Stimulated activated CD4-positive, alpha-beta T cell treated with anti-CD3 and anti-CD28 coated beads, Interleukin-1b, Interleukin-23, amount 100 ng/mL, for 1 hour (primary cell): ENCODE measurements around the gene TNPO3.
"Not testable (repeated sequence)": the region's sequence is repeated elsewhere in the genome, so short reads cannot be mapped to it uniquely, and the experiment has no call there.

Experiments used
- DNase-seq, 2 donors: peaks; one replicate each; pipeline ENCODE4 v3.0.0-alpha.2; 2020; ENCODE audit warnings: low read depth in 2 of 2

Gene TNPO3

DNA sequence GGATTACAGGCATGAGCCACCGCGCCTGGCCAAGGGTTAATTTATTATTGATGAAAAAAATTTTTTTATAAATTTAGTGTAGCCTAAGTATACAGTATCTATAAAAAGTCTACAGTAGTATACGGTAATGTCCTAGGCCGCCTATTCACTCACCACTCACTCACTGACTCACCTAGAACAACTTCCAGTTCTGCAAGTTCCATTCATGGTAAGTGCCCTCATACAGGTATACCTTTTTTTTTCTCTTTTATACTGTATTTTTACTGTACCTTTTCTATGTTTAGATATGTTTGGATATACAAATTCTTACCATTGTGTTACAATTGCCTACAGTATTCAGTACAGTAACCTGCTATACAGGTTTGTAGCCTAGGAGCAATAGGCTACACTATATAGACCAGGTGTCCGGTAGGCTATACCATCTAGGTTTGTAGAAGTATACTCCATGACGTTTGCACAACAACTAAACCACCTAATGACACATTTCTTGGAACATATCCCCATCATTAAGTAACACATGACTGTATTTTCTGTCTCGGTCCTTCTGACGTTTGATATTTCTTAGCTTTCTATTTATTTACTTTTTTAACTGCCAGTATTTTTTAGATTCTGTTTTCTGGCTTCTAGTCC is 93.8 kb downstream of the TNPO3 start:
- DNase-seq, result no peak

DNA sequence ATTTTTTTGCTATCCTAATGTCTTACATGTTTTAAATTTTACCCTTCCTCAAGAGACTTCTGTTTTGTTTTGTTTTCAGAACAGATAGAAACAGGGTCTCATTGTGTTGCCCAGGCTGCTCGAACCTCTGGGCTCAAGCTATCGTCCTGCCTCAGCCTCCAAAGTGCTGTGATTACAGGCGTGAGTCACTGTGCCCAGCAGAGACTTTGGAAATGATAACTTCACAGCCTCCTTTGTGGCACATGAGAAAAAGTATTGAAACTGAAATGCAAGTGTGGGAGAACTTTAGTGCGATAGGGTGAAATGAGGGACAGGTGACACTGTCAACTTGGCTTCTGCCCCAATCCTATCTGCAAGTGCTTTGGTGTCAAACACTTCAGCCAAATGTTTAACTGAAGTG is 95.6 kb downstream of the TNPO3 start:
- DNase-seq, result no peak

DNA sequence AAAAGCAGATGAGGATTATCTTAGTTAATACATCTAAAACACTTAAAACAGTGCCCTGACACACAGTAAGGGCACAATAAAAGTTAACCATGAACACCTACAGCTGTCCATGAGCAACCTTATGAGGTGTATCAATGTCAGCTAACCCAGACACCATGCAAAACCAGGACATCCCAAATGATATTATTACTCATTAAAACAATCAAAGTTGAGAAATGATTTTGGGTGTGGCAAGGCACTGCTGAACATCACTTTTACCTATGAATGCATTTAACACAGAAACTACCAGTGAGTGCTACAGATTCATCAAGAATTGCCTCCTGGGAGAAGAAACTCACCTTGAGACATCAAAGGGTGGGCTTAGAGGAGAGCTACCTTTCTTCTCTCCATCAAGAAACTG is 98.9 kb downstream of the TNPO3 start:
- DNase-seq, result no peak

DNA sequence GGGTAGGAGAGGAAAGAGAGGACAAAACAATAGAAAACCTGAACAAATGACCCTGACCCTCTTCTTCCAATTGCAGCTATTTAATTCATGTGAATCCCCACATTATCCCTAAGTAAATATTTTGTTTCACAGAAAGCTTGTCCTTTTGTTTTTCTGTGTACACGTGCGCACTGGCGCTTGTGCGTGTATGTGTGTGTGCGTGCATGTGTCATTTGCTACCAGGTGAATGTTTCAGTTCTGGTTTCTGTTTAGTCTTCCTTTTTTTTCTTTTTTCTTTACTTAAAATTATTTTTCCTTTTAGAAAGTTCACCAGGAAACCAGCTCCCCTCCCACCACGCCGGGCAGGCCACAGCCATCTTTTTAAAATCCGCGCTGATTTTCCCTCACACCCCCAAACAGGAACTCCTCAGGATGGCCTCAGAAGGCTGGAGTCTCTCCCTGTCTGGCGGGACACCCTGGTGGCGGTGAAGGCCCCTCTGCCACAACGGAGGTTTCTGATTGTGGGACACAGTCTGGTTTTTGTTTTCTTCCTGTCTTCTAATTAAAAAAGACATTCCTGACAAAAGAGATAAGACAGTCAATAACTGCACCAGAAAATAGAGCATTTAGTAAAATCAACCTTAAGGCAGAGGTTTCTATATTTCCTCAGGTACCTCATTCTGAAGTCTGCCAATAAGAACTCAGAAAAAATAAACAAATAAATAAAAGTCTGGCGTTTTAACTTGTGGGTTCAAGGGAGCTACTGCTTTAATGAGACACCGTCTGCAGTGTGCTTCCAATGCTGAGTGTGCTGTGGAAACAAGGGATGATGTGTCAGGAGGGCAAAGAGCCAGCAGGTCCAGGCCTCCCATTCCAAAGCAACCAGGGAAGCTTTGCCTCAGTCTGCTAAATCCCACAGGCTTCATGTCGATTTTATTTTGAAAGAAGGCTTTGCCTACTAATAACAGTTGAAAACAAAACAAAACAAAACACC is 99.8 kb downstream of the TNPO3 start:
- DNase-seq, result no peak

- no peak for DNase-seq
These were observed 100.8 kb downstream of the TNPO3 start for GRCh38 chr7:128954150-128954549.

DNA sequence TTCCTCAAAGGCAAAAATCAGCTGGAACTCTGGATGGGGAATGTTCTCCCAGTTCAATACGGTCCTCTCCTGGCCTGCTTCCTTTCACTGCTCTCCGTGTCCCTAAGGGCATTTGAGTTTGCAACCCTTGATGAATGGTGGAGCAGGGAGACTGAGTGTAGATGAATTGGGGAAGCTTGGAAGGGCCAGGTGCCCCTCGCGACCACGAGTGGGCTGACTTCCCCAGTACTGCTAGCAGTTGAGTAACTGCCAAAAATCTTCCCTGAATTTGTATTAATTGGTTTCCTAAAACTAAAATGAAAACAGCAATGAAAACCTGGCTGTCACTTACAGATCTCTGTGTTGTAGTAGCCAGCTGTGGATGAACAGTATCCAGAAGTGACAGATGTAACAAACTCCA is 103.6 kb downstream of the TNPO3 start:
- DNase-seq, result no peak

DNA sequence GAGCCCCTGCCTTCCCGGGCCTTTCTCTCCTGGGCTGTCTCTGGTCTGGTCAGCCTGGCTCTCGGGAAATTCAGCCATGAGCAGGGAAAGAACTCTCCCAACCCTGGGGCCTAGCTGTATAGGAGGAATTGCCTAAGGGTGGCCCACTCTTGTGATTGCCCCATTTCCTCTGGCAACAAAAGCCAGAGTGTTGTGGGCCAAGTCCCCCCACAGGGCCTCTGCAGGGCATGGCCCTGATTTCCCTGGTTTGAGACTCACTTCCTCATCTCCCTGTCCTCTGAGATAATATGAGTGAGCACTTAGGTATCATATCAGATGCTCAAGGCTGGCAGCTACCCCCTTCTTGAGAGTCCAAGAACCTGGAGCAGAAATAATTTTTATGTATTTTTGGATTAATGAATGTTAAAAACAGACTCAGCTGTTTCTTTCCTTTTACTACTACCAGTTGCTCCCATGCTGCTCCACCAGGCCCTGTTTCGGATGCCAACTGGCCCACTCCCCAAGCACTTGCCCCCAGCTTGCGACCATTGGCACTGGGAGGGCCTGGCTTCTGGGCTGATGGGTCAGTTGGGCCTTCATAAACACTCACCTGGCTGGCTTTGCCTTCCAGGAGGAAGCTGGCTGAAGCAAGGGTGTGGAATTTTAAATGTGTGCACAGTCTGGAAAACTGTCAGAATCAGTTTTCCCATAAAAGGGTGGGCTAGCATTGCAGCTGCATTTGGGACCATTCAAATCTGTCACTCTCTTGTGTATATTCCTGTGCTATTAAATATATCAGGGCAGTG is 105.7 kb downstream of the TNPO3 start:
- no peak for DNase-seq

GRCh38 chr7:128948312-128948973 is 106.5 kb downstream of the TNPO3 start:
- DNase-seq, result no peak

- DNase-seq, result no peak
These were observed 107.1 kb downstream of the TNPO3 start for GRCh38 chr7:128947854-128948253.

GRCh38 chr7:128946936-128947830 is 107.7 kb downstream of the TNPO3 start:
- DNase-seq, result no peak

DNA sequence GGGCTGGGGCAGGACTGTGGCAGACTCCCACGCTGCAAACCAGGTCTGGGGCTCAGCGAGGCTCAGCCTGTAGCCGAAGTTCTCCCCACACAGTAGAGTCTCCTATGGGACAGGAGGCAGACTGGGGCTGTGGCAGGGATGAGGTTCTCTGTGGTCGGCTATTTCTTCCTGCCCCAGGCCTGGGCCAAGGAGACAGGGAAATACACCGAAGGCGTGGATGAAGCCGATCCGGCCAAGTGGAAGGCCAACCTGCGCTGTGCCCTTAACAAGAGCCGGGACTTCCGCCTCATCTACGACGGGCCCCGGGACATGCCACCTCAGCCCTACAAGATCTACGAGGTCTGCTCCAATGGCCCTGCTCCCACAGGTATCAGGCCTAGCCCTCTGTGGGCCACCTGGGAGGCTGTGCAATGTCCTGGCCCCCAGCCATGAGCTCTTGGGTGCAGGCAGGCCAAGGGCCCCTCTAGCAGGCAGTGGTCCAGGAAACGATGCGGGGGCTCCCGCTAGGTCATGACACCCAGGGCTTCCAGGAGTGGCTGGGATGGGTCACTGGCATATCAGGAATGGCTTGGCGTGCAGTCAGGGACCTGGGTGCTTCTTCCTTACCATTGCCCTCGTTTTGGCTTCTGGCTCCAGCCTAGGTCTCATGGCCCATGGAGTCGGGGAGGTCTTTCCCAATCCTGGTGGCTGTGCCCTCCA is 109.1 kb downstream of the TNPO3 start:
- no peak for DNase-seq

GRCh38 chr7:128944487-128945236 is 110.2 kb downstream of the TNPO3 start:
- DNase-seq, result no peak

GRCh38 chr7:128943251-128943650 is 111.7 kb downstream of the TNPO3 start:
- not testable (repeated sequence) for DNase-seq

- DNase-seq, result no peak
These were observed 112.9 kb downstream of the TNPO3 start for GRCh38 chr7:128941946-128942526.

DNA sequence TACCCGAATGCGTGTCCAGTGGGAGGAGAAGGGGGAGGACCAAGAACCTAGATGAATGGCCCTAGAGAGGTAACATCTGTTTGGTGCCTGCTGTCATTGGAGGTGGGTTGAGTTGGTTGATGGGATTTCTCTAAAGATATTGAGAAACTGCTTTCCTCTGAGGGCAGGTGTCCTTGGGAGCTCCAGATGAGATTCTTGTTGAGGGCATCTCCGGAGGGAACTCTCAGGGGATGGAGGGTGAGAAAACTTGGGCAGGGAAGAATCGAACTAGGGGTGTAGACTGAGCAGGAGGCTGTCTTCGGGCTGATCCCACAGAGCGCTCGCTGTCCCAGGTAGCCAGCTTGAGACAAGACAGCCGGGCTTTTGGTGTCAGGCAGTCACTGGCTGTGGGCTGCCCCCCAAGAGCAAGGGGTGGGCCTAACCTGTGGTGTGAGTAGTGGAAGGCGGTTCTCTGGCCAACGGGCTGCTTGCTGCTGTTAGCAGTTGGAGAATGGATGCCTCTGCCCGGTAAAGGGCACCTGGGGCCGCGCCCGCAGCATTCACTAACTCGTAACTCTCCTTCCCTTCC is 113.5 kb downstream of the TNPO3 start:
- no peak for DNase-seq

DNA sequence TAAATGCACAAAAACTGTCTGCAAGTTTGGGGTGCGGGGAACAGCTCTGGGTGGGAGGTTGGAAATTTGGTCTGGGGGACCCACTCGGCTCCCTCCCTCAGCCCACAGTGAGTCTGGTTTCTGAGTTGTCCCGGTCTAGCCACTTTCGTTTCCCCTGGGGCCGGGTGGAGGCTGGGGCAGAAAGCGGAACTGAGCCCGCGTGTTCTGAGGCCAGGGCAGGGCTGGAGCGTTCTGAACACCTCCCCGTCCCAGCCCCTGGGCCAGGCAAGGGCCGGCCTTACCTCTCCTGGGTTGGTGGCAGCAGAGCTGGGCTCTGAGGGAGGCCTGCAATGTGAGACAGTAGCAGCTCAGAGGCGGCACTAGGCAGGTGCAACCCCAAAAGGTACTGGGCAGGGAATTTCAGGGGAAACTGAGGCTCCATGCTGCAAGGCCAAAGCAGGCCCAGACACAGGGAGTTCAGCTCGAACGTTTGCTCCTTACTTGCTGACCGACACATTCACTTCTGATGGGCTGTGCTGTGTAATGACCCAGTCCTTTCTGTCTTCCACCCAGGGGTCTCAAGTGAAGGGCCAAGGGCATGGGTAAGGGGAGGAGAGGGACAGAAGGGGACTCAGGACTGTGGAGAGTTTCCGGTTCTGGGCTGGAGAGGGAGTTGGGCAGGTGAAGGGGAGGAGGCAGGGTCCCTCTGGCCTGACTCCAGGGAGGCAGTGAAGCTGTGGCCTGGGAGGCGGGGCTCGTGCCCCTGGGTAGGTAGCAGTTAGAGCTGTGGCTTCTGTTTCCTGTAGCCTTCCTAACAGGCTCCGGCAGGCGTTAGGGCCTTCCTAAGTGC is 114.2 kb downstream of the TNPO3 start:
- DNase-seq, result no peak

GRCh38 chr7:128939861-128940410 is 115.0 kb downstream of the TNPO3 start:
- no peak for DNase-seq
